Neutrophil (primary cell): ENCODE data around the gene PDLIM5.

Source experiments
- H3K27ac ChIP-seq: fragments of 200-600 bp; sonication (generic); 2 replicates; pipeline ENCODE4 v1.5.1; 2016; ENCODE audit warnings: mild to moderate bottlenecking, moderate library complexity
- H3K27me3 ChIP-seq: fragments of 200-600 bp; sonication (generic); 2 replicates; pipeline ENCODE4 v1.6.0; 2016; ENCODE audit warnings: mild to moderate bottlenecking
- H3K36me3 ChIP-seq: fragments of 200-600 bp; sonication (generic); 2 replicates; pipeline ENCODE4 v1.5.1; 2017
- H3K4me1 ChIP-seq, 2 experiments: fragments of 200-600 bp in 1 of 2; sonication (generic) in 1 of 2; 1 replicate in 1 of 2; 2 replicates in 1 of 2; pipeline versions ENCODE4 v1.5.1 to v1.6.1; 2013 to 2016; ENCODE audit warnings: low read depth in 1 of 2, low read length in 1 of 2, mild to moderate bottlenecking in 1 of 2, moderate library complexity in 1 of 2; ENCODE audit not compliant: control insufficient read depth in 1 of 2, insufficient read depth in 1 of 2
- H3K4me3 ChIP-seq, 2 experiments: fragments of 200-600 bp in 1 of 2; sonication (generic) in 1 of 2; 1 replicate in 1 of 2; 2 replicates in 1 of 2; pipeline ENCODE4 v1.5.1; 2013 to 2016; ENCODE audit warnings: low read depth in 1 of 2, low read length in 1 of 2, mild to moderate bottlenecking in 1 of 2, moderate library complexity in 1 of 2
- H3K9me3 ChIP-seq: fragments of 200-600 bp; sonication (generic); 2 replicates; pipeline ENCODE4 v1.5.1; 2016
- TF ChIP-seq, protein P1 (sequence below): fragments of 200-600 bp; sonication (generic); IDR thresholded peaks from 2 replicates; pipeline ENCODE4 v1.5.1; 2016; ENCODE audit warnings: antibody characterized with exemption

PDLIM5 gene

DNA sequence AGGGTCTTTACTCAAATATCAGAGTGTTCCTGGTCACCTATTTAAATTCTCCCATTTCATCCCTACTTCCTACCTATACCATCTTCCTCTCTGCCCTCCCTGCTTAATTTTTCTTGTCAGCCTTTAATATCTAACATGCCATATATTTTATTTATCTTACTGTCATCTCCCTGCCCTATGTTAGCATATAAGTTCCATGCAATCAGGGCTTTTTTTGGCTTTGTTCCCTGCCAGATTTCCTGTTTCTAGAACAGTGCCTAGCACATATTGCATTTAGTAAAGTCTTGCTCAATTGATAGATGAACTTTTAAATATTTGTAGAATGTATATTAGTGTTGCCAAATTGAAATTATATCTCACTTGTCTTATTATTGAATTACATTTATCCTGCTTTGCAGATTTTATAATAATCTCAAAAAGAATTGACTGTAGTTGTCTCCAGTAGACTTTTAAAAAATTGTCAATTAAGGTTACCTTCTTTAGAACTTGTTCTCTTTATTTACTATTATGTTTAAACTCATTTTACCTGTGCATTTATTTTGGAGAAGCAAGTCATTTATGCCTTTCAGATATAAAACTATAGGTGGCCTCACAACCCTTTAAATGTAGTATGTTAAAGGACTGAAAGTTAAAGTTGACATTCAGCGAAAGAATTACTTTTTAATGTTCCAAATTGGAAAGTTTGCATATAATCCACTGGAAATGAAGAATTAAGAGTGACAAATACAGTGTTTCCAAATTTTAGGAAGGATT lies 197.8 kb downstream of the PDLIM5 start:
- TF ChIP-seq, protein P1, sequence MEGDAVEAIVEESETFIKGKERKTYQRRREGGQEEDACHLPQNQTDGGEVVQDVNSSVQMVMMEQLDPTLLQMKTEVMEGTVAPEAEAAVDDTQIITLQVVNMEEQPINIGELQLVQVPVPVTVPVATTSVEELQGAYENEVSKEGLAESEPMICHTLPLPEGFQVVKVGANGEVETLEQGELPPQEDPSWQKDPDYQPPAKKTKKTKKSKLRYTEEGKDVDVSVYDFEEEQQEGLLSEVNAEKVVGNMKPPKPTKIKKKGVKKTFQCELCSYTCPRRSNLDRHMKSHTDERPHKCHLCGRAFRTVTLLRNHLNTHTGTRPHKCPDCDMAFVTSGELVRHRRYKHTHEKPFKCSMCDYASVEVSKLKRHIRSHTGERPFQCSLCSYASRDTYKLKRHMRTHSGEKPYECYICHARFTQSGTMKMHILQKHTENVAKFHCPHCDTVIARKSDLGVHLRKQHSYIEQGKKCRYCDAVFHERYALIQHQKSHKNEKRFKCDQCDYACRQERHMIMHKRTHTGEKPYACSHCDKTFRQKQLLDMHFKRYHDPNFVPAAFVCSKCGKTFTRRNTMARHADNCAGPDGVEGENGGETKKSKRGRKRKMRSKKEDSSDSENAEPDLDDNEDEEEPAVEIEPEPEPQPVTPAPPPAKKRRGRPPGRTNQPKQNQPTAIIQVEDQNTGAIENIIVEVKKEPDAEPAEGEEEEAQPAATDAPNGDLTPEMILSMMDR: no peak

DNA sequence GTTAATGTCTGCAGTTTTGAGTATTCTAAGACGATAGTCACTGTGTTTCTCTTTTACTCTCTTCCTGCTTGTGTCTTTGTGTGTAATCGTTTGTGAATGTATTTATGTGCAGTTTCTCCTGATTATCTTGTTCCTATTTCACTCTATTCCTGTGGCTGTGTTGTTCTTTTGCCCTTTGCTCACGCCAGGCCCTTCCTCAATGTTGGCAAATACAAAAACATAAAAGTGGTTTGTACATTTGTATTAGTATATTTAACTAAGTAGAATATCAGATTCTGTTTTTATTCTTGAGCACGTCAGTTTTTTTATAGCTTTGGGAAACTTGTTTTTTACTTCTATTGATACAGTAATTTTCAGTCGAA lies 198.4 kb downstream of the PDLIM5 start:
- TF ChIP-seq, protein P1: no peak
- H3K4me1 ChIP-seq: no peaks in the 10 kb centered on the region
- H3K4me3 ChIP-seq: no peak overlapping the region
- peaks cover 8% of the 10 kb centered on the region for H3K36me3 ChIP-seq
- no peak overlapping the region for H3K27ac ChIP-seq
- no peaks in the 10 kb centered on the region for H3K27me3 ChIP-seq
- H3K9me3 ChIP-seq: no peaks in the 10 kb centered on the region

More for the DNA sequence above, 197.8 kb downstream of the PDLIM5 start:
- Histone ChIP-seq H3K27ac (no peak overlapping the region), H3K9me3 (no peaks in the 10 kb centered on the region), H3K4me3 (no peak overlapping the region), H3K27me3 (no peaks in the 10 kb centered on the region), H3K36me3 (peaks cover 8% of the 10 kb centered on the region), H3K4me1 (no peaks in the 10 kb centered on the region)

DNA sequence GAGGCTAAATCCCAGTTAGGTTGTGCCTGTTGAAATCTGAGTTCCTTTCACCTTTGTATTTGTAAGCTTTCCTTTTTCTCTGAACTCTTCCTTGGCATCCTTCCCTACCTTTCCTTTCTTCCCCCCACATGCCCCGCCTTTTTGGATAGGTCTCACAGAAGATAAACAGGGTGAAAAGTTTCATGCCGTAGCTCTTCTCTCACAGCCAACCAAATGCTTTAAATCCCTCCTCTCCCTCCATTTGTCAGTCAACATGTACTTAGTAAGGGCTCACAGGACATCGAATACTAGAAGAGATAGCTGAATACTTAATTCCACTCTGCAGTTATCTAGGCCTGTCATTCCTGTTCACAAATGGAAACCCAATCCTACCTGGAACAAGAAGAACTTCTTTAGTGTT lies 198.9 kb downstream of the PDLIM5 start:
- H3K27ac ChIP-seq: no peak overlapping the region
- TF ChIP-seq, protein P1: no peak

DNA sequence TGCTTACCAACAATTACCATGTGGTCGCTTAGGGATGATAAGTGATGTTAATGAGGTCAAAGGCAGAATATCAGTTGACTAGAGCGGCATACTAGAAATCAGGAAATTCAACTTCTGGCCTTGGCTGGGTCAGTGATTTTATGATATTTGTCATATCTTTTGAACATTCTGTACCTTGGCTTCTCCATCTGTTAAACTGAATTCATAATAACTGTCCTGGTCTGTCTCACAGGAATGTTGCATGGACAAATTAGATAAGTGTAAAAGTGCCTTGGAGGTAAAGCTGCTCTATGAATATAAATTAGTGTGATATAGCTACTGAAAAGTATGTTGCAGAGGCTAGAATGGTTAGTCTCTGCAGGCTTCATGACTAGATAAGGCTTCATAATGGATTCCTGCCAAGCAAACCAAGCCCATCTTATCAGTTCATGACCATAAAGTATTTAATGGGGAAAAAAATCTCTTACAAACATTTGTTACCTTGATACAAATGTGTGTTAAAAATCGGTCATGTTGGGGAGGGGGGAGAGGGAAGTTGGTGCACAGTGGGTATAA lies 201.4 kb downstream of the PDLIM5 start:
- H3K9me3 ChIP-seq: no peaks in the 10 kb centered on the region
- TF ChIP-seq, protein P1: no peak
- no peak overlapping the region for H3K27ac ChIP-seq
- H3K4me3 ChIP-seq: no peak overlapping the region
- H3K36me3 ChIP-seq: peaks cover 11% of the 10 kb centered on the region
- H3K27me3 ChIP-seq: no peaks in the 10 kb centered on the region
- no peaks in the 10 kb centered on the region for H3K4me1 ChIP-seq

More for the DNA sequence above, 198.9 kb downstream of the PDLIM5 start:
- H3K27me3 ChIP-seq: no peaks in the 10 kb centered on the region
- no peaks in the 10 kb centered on the region for H3K4me1 ChIP-seq
- H3K4me3 ChIP-seq: no peak overlapping the region
- H3K36me3 ChIP-seq: peaks cover 8% of the 10 kb centered on the region
- no peaks in the 10 kb centered on the region for H3K9me3 ChIP-seq

DNA sequence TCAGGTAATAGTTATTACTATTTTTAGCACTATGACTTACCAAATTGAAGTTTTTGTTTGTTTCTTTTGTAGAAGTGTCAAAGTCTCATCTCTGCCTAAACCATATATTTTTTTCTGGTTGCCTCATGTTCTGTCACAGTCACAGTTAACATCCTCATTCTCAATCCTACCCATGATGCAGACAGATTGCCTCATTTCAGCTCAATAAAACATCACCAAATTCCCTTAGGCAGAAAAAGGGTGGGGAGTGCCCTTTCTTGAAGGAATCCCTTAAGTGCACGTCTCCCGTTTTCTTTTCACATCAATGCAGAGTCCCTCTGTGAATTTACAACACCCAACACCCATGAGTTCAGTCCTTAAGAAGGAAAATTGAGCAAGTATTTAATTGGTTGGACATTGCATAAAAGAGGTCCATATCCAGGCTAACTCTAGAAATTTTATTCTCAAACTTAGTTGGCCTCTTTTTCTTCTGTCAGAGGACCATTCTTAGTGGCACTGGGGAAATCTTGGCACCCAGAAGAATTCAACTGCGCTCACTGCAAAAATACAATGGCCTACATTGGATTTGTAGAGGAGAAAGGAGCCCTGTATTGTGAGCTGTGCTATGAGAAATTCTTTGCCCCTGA lies 202.4 kb downstream of the PDLIM5 start:
- Histone ChIP-seq H3K9me3 (no peaks in the 10 kb centered on the region), H3K4me1 (no peaks in the 10 kb centered on the region), H3K27ac (no peak overlapping the region), H3K27me3 (no peaks in the 10 kb centered on the region), H3K36me3 (peaks cover 16% of the 10 kb centered on the region), H3K4me3 (no peak overlapping the region)
- TF ChIP-seq, protein P1: no peak
